HG03575 (cell line): ENCODE results near the gene EVC2.

Experiments
- ATAC-seq: cut with Tn5 transposase; IDR thresholded peaks from one replicate; pipeline ENCODE4 v1.9.1; 2021; ENCODE audit not compliant: unreplicated experiment, insufficient number of reproducible peaks, low FRiP score; ENCODE audit errors: extremely low read depth

EVC2 gene

DNA sequence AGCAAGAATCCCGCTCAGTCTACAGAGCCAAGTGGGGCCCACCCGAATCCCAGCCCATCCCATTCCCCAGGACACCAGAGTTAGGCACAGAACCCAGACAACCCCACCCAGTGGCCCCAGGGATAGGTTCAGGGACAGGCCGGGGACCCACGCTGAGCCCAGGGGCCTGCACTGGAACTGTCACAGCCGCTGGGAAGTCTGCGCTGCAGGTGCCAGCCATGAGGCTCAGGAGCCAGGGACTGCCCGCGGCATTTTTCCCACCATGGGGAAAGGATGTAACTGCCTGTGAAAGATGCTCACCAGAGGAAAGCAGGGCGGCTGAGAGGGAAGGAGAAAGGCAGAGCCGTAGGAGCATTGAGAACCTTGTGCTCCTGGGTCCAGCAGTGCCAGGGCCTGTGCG lies 12.0 kb downstream of the EVC2 start:
- no peak for ATAC-seq

DNA sequence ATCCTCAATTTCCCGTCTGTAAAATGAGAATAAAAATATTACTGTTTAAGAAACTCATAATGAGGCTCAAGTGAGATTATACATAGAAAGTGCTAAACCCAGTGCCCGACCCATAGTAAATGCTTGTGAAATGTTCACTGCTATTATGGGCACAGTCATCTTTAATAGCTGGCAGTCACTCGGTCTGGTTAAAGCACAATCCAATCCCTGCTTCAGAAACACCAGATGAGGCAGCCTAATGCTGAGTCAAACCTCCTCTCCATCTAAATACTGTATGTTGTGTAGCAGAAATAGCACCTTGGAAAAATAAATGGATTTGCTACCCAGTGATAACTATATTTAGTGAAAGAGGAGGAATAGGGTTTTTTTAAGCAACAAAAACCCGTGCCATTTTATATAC lies 14.5 kb downstream of the EVC2 start:
- ATAC-seq = no peak

DNA sequence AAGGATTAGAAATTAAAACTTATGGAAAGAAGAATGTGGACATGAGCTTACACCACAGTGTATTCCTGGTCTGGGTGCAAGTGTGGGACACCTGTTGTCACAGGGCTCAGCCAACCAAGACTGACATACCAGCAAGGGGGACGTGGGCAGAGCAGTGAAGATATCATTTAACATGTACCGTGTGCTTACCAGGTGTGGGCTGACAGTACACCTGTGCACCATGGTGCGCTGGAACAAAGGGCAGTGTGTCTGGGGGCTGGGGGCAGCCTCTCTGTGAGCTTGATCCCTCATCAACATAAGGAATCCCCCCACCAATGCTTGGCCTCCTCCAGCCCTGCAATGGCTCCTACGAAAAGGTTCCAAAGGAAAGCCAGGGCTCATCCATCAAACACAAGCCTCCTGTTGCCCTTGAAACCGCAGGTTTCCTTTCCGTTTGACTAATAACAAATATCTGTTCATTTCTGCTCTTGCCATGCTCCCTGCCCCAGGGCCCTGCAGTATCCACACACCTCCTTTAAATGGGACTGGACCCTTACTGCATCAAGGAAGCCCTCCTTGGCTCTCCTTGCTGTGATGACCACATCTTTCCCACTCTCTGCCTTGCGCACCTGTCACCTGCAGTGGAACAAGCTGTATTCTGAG lies 16.7 kb downstream of the EVC2 start:
- ATAC-seq = no peak

- no peak for ATAC-seq
Observed at GRCh38 chr4:5689065-5689464, 19.3 kb downstream of the EVC2 start.

DNA sequence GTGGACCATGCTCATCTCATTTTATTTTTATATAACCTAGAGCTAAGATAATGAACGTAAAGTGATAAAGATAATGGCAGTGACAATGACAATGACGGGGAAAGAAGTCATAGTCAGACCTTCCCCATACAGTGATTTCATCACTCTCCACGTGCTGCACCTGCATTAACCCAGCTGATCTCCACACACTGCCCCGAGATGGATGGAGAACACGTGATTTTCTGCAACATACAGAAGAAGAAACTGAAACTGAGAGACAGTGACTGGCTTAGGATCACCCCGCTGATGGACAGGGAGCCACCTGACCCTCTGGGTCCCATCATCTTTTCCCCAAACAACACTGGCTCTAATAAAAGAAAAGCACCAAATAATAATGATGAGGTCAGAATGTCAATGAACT lies 22.0 kb downstream of the EVC2 start:
- no peak for ATAC-seq

DNA sequence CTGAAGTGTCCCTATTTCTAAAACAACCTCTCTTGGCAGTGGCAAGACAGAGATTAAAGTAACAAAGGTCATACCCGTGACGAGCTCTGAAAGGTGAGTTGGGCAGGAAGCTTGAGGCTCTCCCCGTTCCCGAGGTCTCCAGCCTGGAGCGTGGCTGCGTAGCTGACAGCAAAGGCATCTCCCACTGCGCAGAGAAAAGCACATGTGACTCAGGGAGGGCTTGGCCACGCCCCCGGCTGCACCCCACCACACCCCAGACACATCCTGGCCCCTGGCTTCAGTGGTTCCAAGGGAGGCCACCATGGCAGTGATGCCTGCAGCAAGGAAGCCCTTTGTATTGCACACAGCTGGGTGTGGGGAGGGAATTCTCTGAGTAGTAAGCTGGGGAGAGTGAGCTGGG lies 23.1 kb downstream of the EVC2 start:
- ATAC-seq = no peak

DNA sequence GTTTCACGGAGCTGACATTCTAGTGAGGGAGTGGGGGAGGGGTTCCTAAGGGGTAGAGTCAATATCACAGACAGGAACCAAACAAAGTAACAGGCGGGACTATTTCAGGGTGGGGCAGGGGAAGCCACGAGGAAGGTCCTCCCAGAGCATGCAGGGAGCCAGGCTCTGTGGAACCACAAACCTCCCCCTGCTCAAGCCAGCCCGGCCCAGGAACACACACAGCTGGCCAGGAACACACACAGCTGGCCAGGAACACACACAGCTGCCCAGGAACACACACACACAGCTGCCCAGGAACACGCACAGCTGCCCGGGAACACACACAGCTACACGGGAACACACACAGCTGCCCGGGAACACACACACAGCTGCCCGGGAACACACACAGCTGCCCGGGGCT lies 24.8 kb downstream of the EVC2 start:
- no peak for ATAC-seq

GRCh38 chr4:5678977-5679376 lies 29.4 kb downstream of the EVC2 start:
- no peak for ATAC-seq

- ATAC-seq = no peak
Observed at GRCh38 chr4:5676763-5677162, 31.6 kb downstream of the EVC2 start.

DNA sequence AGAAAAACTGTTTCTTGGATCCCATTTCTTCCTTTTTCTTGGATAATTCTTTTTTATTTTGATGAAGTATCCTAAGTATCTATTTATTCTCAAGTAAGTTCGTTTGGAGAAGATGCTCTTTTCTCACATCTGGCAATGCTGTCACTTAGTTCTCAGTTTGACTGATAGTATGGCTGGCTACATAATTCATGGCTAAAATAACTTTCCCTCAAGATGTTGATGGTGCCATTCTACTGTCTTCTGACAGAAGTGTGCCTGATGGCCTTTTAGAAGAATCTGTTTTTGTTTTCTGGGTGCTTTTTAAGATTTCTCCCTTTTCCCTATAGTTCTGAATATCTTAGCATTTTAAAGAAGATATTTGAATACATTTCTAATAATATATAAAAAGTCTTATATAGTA lies 41.6 kb downstream of the EVC2 start:
- ATAC-seq = no peak

- ATAC-seq = no peak
Observed at GRCh38 chr4:5664778-5665177, 43.6 kb downstream of the EVC2 start.

DNA sequence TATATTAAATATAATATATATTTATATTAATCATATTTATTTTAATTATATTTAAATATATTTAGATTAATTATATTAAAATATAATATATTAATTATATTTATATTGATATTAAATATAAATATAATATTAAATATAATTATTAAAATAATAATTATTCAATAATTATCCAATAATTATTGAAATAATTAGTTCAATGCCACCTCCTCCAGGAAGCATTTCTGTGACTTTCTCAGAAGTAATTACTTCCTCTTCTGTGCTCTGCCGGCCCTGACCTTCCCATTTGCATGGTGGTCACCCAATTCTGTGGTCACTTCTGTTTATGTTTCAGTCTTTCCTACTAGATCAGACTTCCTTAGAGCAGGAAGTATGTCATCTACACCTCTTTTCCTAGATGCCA lies 45.8 kb downstream of the EVC2 start:
- ATAC-seq = no peak

GRCh38 chr4:5661237-5661636 lies 47.1 kb downstream of the EVC2 start:
- no peak for ATAC-seq

DNA sequence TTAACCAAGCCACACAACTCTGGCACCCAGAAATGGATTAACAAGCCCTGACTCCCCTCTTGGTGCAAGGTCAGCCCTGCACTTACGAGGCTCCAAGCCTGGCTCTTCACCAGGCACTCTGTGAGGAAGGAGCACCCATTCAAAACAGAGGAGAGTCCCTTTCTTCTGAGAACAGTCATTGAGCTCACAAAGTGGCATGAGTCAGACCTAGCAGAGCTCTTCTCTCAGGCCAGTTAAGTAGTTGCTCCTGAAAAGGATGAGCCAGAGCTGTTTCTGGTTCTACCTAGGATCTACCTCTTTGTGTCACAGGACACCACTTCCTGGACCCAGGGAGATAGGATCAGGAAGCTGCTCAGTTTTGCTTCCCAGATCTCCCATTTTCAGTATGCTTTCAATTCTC lies 48.2 kb downstream of the EVC2 start:
- ATAC-seq = no peak

GRCh38 chr4:5658974-5659373 lies 49.4 kb downstream of the EVC2 start:
- no peak for ATAC-seq

DNA sequence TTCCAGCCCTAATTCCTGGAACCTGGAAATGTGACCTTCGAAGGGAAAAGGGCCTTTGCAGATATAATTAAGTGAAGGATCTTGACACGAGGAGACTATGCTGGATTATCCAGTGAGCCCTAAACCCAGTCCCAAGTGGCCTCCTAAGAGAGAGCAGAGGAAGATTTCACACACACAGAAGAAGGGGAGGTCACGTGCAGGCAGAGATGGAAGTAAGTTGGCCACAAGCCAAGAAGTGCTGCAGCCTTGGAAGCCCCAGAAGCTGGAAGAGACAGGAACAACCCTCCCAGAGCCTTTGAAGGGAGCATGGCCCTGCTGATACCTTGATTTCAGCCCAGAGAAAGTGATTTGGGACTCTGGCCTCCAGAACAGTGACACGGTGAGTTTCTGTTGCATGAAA lies 51.9 kb downstream of the EVC2 start:
- no peak for ATAC-seq

- no peak for ATAC-seq
Observed at GRCh38 chr4:5654791-5655190, 53.6 kb downstream of the EVC2 start.

DNA sequence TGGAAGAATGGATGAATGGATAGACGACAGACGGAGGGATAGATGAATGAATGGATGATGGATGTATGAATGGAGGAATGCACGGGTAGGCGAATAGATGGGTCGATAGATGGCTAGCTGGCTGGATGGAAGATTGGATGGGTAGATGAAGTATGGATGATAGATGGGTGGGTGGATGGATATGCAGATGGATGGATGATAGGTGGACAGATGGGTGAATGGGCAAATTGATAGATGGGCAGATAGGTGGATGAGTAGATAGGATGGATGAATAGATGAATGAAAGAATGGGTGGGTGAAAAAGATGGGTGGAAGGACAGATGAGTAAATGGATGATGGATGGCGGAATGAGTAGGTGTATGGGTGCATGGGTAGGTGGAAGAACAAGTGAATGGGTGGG lies 57.3 kb downstream of the EVC2 start:
- no peak for ATAC-seq

- ATAC-seq = no peak
Observed at GRCh38 chr4:5650040-5650439, 58.3 kb downstream of the EVC2 start.

GRCh38 chr4:5647351-5647750 lies 61.0 kb downstream of the EVC2 start:
- ATAC-seq = no peak

DNA sequence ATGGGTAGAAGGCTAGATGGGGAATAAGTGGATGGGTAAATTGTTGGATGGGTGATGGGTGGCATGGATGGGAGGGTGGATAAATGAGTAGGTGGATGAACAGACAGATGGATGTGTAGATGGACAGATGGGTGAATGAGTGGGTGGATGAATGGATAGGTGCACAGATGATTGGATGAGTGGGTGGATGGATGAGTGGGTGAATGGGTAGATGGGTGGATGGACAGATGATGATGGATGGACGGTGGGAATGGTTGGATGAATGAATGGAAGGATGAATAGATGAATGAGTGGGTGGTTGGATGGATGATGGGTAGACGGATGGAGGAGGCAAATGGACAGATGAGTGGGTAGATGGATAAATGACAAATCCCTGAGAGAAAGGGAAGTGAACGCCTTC lies 68.3 kb downstream of the EVC2 start:
- ATAC-seq = no peak

GRCh38 chr4:5639556-5639955 lies 68.8 kb downstream of the EVC2 start:
- ATAC-seq = no peak
